Glutamatergic neuron (in vitro differentiated cells): ENCODE measurements around the gene NTPCR. TPM values are rescaled to one million over a fixed set of nuclear protein-coding genes. Genes with fewer than 3 reads are reported as not detected.

Experiments
- DNase-seq: peaks from one replicate; pipeline ENCODE4 v3.0.0; 2022
- H3K27ac Mint-ChIP-seq: one replicate; pipeline ENCODE4 v1.8.0; 2020; ENCODE audit warnings: mild to moderate bottlenecking, mixed read lengths, inconsistent platforms; ENCODE audit not compliant: unreplicated experiment
- H3K27me3 Mint-ChIP-seq: one replicate; pipeline ENCODE4 v1.8.0; 2020; ENCODE audit warnings: mild to moderate bottlenecking, moderate library complexity, mixed read lengths, inconsistent platforms; ENCODE audit not compliant: unreplicated experiment
- H3K36me3 Mint-ChIP-seq: one replicate; pipeline ENCODE4 v1.8.0; 2020; ENCODE audit warnings: mild to moderate bottlenecking, mixed read lengths, inconsistent platforms; ENCODE audit not compliant: unreplicated experiment
- H3K4me1 Mint-ChIP-seq: one replicate; pipeline ENCODE4 v1.8.0; 2020; ENCODE audit warnings: mild to moderate bottlenecking, low read depth, mixed read lengths, inconsistent platforms; ENCODE audit not compliant: unreplicated experiment
- H3K4me3 Mint-ChIP-seq: one replicate; pipeline ENCODE4 v1.8.0; 2020; ENCODE audit warnings: mild to moderate bottlenecking, mixed read lengths, inconsistent platforms; ENCODE audit not compliant: unreplicated experiment
- H3K9me3 Mint-ChIP-seq: one replicate; pipeline ENCODE4 v1.8.0; 2020; ENCODE audit warnings: mild to moderate bottlenecking, moderate library complexity, mixed read lengths, inconsistent platforms; ENCODE audit not compliant: unreplicated experiment
- total RNA-seq: library from RNA; stranded (reverse); fragmentation: NEBNext Ultra II Directional; extraction: Animal tissue kit (Norgen Biotek cat#: 25700); gene quantifications from one replicate; pipeline ENCODE4 v1.2.1, GENCODE V29; 2021; ENCODE audit not compliant: unreplicated experiment
- TF ChIP-seq, protein P1 (sequence below): fragments of 200-600 bp; sonication (generic); IDR thresholded peaks from one replicate; pipeline ENCODE4 v1.5.0; 2021; ENCODE audit not compliant: partially characterized antibody, unreplicated experiment

Gene NTPCR
- total RNA-seq, 1 donor from 2014 or later, result 40.7 TPM

GRCh38 chr1:232952514-232953499 lies 2.4 kb downstream of the NTPCR start:
- Mint-ChIP-seq H3K9me3 (peaks cover 3% of the 10 kb centered on the region), H3K4me1 (peaks cover 17% of the 10 kb centered on the region), H3K36me3 (peaks cover 4% of the 10 kb centered on the region), H3K27me3 (no peaks in the 10 kb centered on the region), H3K27ac (no peak overlapping the region), H3K4me3 (peak overlapping the region; percentile 22)
- TF ChIP-seq, protein P1, sequence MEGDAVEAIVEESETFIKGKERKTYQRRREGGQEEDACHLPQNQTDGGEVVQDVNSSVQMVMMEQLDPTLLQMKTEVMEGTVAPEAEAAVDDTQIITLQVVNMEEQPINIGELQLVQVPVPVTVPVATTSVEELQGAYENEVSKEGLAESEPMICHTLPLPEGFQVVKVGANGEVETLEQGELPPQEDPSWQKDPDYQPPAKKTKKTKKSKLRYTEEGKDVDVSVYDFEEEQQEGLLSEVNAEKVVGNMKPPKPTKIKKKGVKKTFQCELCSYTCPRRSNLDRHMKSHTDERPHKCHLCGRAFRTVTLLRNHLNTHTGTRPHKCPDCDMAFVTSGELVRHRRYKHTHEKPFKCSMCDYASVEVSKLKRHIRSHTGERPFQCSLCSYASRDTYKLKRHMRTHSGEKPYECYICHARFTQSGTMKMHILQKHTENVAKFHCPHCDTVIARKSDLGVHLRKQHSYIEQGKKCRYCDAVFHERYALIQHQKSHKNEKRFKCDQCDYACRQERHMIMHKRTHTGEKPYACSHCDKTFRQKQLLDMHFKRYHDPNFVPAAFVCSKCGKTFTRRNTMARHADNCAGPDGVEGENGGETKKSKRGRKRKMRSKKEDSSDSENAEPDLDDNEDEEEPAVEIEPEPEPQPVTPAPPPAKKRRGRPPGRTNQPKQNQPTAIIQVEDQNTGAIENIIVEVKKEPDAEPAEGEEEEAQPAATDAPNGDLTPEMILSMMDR, result peak; percentile 91
- peak; percentile 63 for DNase-seq

GRCh38 chr1:232954594-232955365 lies 4.4 kb downstream of the NTPCR start:
- DNase-seq, result no peak
- no peak overlapping the region for H3K27ac Mint-ChIP-seq
- H3K4me1 Mint-ChIP-seq, result peaks cover 17% of the 10 kb centered on the region
- peaks cover 3% of the 10 kb centered on the region for H3K9me3 Mint-ChIP-seq
- H3K36me3 Mint-ChIP-seq, result peaks cover 17% of the 10 kb centered on the region
- H3K27me3 Mint-ChIP-seq, result no peaks in the 10 kb centered on the region
- TF ChIP-seq, protein P1, result no peak
- H3K4me3 Mint-ChIP-seq, result no peak overlapping the region

DNA sequence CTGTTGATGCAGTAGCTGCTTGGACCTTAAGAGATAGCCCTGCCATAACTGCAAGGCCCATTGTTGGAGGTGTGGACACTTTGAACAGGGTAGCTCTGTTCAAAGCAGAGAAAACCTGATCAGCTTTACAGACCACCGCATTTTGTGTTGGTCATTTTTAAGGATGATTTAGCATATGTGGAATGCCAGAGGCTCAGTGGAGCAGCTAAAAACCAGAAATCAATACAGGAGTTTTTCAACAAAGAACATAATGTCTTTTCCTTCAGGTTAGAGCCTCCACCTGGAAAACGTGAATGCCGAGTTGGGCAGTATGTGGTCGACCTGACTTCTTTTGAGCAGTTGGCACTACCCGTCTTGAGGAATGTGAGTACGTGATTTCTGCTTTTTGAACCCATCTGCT lies 5.7 kb downstream of the NTPCR start:
- Mint-ChIP-seq H3K9me3 (no peaks in the 10 kb centered on the region), H3K36me3 (peaks cover 17% of the 10 kb centered on the region), H3K4me3 (no peak overlapping the region), H3K4me1 (peaks cover 13% of the 10 kb centered on the region), H3K27me3 (no peaks in the 10 kb centered on the region), H3K27ac (no peak overlapping the region)
- TF ChIP-seq, protein P1, result no peak
- no peak for DNase-seq

DNA sequence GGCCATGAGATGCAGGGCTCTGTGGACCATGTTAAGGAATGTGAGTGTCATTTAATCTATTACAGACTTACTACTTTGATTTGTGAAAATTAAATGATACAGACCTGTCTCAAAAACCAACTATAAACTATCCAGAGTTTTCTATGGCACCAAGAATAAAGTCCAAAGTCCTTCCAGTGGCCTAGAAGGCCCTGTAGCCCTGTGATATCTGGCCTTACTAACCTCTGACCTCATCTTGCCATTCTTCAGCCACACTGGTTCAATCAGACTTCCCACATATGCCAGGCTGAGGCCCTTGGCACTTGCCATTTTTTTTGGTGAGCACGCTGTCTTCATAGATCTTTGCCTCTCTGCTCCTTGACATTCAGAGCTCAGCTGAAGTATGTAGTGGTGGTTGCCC lies 7.7 kb downstream of the NTPCR start:
- H3K4me1 Mint-ChIP-seq, result peaks cover 3% of the 10 kb centered on the region
- H3K4me3 Mint-ChIP-seq, result no peak overlapping the region
- no peak overlapping the region for H3K27ac Mint-ChIP-seq
- DNase-seq, result no peak
- peaks cover 17% of the 10 kb centered on the region for H3K36me3 Mint-ChIP-seq
- H3K27me3 Mint-ChIP-seq, result no peaks in the 10 kb centered on the region
- H3K9me3 Mint-ChIP-seq, result no peaks in the 10 kb centered on the region
- TF ChIP-seq, protein P1, result no peak
